ENCODE measurements around the gene KCNQ1.

DNA sequence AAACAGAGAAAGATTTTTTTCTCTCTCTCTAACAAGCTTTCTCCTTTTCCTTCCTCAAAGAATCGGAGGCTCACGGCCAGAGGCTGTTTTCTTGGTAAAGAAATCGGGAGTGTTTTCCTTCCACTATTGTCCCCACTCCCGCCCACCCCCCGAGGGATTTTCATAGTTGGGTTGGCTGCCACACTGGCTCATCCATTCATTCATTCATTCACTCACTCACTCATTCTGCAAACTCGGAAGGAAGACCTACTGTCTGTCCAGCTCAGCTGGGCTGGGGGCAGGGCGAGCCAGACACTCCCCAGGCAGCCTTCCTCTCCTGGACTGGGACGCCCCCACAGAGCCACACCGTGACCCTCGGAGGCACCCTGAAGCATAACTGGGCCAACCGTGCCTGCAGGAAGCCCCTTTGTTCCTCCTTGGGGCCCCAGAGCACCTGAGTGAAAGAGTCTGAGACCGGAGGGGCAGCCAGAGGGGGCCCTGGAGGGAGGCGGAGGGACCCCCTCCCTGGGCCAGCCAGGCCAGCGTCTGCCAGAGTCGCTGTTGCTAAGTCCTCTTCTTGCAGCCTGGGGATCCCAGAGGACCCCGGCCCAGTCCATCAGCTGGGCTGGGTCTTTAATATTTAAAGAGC lies 423.8 kb downstream of the KCNQ1 start:
- TF ChIP-seq CTCF (IDR thresholded peaks at IDR 0.05; ENCODE audit: extremely low read depth in 1 of 2, insufficient read depth in 1 of 2, low read depth in 1 of 2, low read length in 2 of 2) (no peak), JUN (IDR thresholded peaks at IDR 0.05; ENCODE audit: borderline replicate concordance, insufficient read depth, insufficient read length, low read depth) (no peak), EZH2 (IDR thresholded peaks at IDR 0.05; ENCODE audit: borderline replicate concordance, low read depth, low read length, severe bottlenecking) (no peak), POLR2A (IDR thresholded peaks at IDR 0.05; ENCODE audit: low read depth, low read length) (no peak), GATA2 (IDR thresholded peaks at IDR 0.05; ENCODE audit: insufficient read depth, insufficient read length, low read depth, low read length) (no peak)
